GM12878 (cell line): ENCODE results near the gene FBXW7. TPM values are rescaled to one million over a fixed set of nuclear protein-coding genes. Genes with fewer than 3 reads are reported as not detected.

ENCODE experiments used
- ATAC-seq: fragments of 200-7000 bp; cut with Tn5 transposase; 3 replicates; pipeline ENCODE4 v1.9.1; 2020; ENCODE audit warnings: mild to moderate bottlenecking, moderate library complexity
- BruUV-seq: library from RNA; stranded (reverse); fragments of 400-500 nt; replicated peaks from 2 replicates; lab custom pipeline; 2021; lab: Mats Ljungman, UMichigan
- CTCF ChIA-PET: fragments of 300-600 bp; sonication (Branson Sonifier 250); formaldehyde crosslinking; extraction: SDS; loops from one replicate; lab custom pipeline; 2021; ENCODE audit warnings: inconsistent platforms; lab: Yijun Ruan, JAX
- POLR2A ChIA-PET: fragments of 350-600 bp; formaldehyde crosslinking; extraction: SDS; loops from one replicate; lab custom pipeline; 2021; ENCODE audit warnings: inconsistent platforms; lab: Charles Lee
- RAD21 ChIA-PET: fragments of 300-600 bp; sonication (Branson Sonifier 250); formaldehyde crosslinking; loops from one replicate; lab custom pipeline; 2023; ENCODE audit warnings: antibody characterized with exemption; ENCODE audit not compliant: unreplicated experiment; lab: Charles Lee
- SMC1A ChIA-PET: fragments of 300-600 bp; sonication (Branson Sonifier 250); formaldehyde crosslinking; loops from one replicate; lab custom pipeline; 2023; ENCODE audit not compliant: unreplicated experiment, uncharacterized antibody; lab: Charles Lee
- DNase-seq: peaks from one replicate; pipeline ENCODE4 v3.0.0-alpha.2; 2011; ENCODE audit warnings: low read depth, low spot score
- FAIRE-seq: peaks from 3 replicates; lab custom pipeline; 2011; peaks lifted over from hg19 to GRCh38; lab: Jason Lieb, UNC
- H2AFZ ChIP-seq: 2 replicates; pipeline ENCODE4 v1.6.0; 2011; ENCODE audit warnings: low read depth, low read length, control low read depth; ENCODE audit not compliant: control insufficient read depth
- H3K27ac ChIP-seq: 2 replicates; pipeline ENCODE4 v1.5.1; 2011; ENCODE audit warnings: control low read depth; ENCODE audit not compliant: control insufficient read depth, insufficient read depth
- H3K27me3 ChIP-seq, 2 experiments: replicated peaks in 1 of 2; 2 replicates each; pipeline versions ENCODE4 v1.6.0 to v1.6.1; 2011; ENCODE audit warnings: low read length in 1 of 2; ENCODE audit not compliant: control insufficient read depth in 2 of 2, insufficient read depth in 2 of 2
- H3K36me3 ChIP-seq, 2 experiments: 2 replicates each; pipeline ENCODE4 v1.5.1; 2011; ENCODE audit warnings: low read length in 1 of 2; ENCODE audit not compliant: control insufficient read depth in 2 of 2, insufficient read depth in 2 of 2
- H3K4me1 ChIP-seq: 2 replicates; pipeline ENCODE4 v1.6.1; 2011; ENCODE audit warnings: mild to moderate bottlenecking, low read length, moderate library complexity, mixed read lengths; ENCODE audit not compliant: control insufficient read depth, insufficient read depth
- H3K4me2 ChIP-seq: 2 replicates; pipeline ENCODE4 v1.6.0; 2011; ENCODE audit warnings: control low read depth; ENCODE audit not compliant: control insufficient read depth, insufficient read depth
- H3K4me3 ChIP-seq: fragments of 200-600 bp; sonication (generic); 2 replicates; pipeline ENCODE4 v1.5.1; 2016
- H3K79me2 ChIP-seq: 2 replicates; pipeline ENCODE4 v1.6.0; 2011; ENCODE audit warnings: low read length; ENCODE audit not compliant: control insufficient read depth, insufficient read depth
- H3K9ac ChIP-seq: 2 replicates; pipeline ENCODE4 v1.8.0; 2011; ENCODE audit warnings: low read length, control low read depth, mixed read lengths; ENCODE audit not compliant: control insufficient read depth, insufficient read depth
- H3K9me3 ChIP-seq: replicated peaks from 3 replicates; pipeline ENCODE4 v1.5.1; 2011; ENCODE audit warnings: mild to moderate bottlenecking, low read length; ENCODE audit not compliant: control insufficient read depth, insufficient read depth
- H4K20me1 ChIP-seq: 2 replicates; pipeline ENCODE4 v1.6.0; 2011; ENCODE audit not compliant: control insufficient read depth, insufficient read depth
- BCL11A ChIP-seq: IDR thresholded peaks from 2 replicates; pipeline ENCODE4 v1.6.1; 2011; ENCODE audit warnings: low read depth, low read length
- BMI1 ChIP-seq: fragments of 450-650 bp; IDR thresholded peaks from 2 replicates; pipeline ENCODE4 v1.6.1; 2016; ENCODE audit warnings: mild to moderate bottlenecking, moderate library complexity, borderline replicate concordance
- MAX ChIP-seq: IDR thresholded peaks from 2 replicates; pipeline ENCODE4 v1.6.1; 2012; ENCODE audit warnings: low read depth, low read length, improper control_type of control experiment
- MXI1 ChIP-seq: fragments of 150-350 bp; IDR thresholded peaks from 2 replicates; pipeline ENCODE4 v1.6.1; 2011; ENCODE audit warnings: low read depth, mild to moderate bottlenecking, inconsistent platforms, low read length, improper control_type of control experiment
- MYC ChIP-seq: IDR thresholded peaks from 2 replicates; pipeline ENCODE4 v1.6.1; 2011; ENCODE audit warnings: mild to moderate bottlenecking, low read length, moderate library complexity, inconsistent platforms; ENCODE audit not compliant: insufficient read depth, insufficient replicate concordance, insufficient read length, severe bottlenecking
- NFIC ChIP-seq: IDR thresholded peaks from 2 replicates; pipeline ENCODE4 v1.6.1; 2012; ENCODE audit warnings: low read depth, mild to moderate bottlenecking, inconsistent platforms, low read length, moderate library complexity
- POLR2A ChIP-seq: IDR thresholded peaks from 2 replicates; pipeline ENCODE4 v1.6.1; 2011; ENCODE audit warnings: low read depth, mild to moderate bottlenecking, low read length
- POLR2AphosphoS2 ChIP-seq: IDR thresholded peaks from 2 replicates; pipeline ENCODE4 v1.6.1; 2011; ENCODE audit warnings: low read depth, mild to moderate bottlenecking, low read length, improper control_type of control experiment, moderate library complexity
- WGBS: methylation state at CpG from one replicate; pipeline ENCODE4 v1.1.6; 2016; ENCODE audit warnings: low lambda C conversion rate; ENCODE audit not compliant: insufficient replicate concordance, insufficient coverage; ENCODE audit errors: missing lambda C conversion rate; 5-methylcytosine and 5-hydroxymethylcytosine counted together
- in situ Hi-C: fragments of 300-500 bp; cut with MboI; formaldehyde crosslinking; loops from 9 replicates; pipeline ENCODE4 v1.14.3; 2018; ENCODE audit warnings: mixed read lengths
- intact Hi-C: fragments of 100-400 bp; cut with micrococcal nuclease; formaldehyde crosslinking; loops from one replicate; pipeline ENCODE4 v1.14.2; 2022; ENCODE audit not compliant: unreplicated experiment
- polyA plus RNA-seq, 11 experiments: library from polyadenylated mRNA; depleted of rRNA in 4 of 11; unstranded in 6 of 11; stranded (reverse) in 5 of 11; fragments of >200 nt; fragmentation: Nextera tagmentation in 4 of 11; fragmentation: Illumina TruSeq in 1 of 11; extraction: Ambion mirVana in 4 of 11; extraction: Trizol in 1 of 11; gene quantifications; 1 replicate in 1 of 11; 2 replicates in 10 of 11; pipeline versions ENCODE4 v1.2.1 to v1.2.3, GENCODE V29; 2011 to 2016; ENCODE audit warnings: inconsistent platforms in 2 of 11, missing spikeins in 2 of 11, low read depth in 1 of 11
- total RNA-seq, 4 experiments: library from RNA; depleted of rRNA in 3 of 4; stranded (reverse); fragments of >200 nt in 3 of 4; fragmentation: Illumina TruSeq in 1 of 4; extraction: Trizol in 1 of 4; gene quantifications; 2 replicates each; pipeline versions ENCODE4 v1.2.1 to v1.2.3, GENCODE V29; 2013 to 2021

The FBXW7 gene
- total and polyA plus RNA-seq, 10 of the 15 experiments (the other 5 are each of a cell fraction or from before 2014, with no cell fraction given): 35.8 to 118 (median 47.2) TPM

- no peak overlapping the region for H3K4me3 ChIP-seq
- ChIA-PET POLR2A (interaction anchor here (0.5 to 2.1 kb wide), 4 partner anchors 10 to 866 kb away, joined by 3 to 4 read pairs (median 4); no protein-coding TSS in a partner anchor), SMC1A (interaction anchor here (1.0 to 2.5 kb wide), 5 partner anchors 10 to 80 kb away, joined by 5 to 15 read pairs (median 8); no protein-coding TSS in a partner anchor), RAD21 (interaction anchor here (1.3 to 1.4 kb wide), 2 partner anchors 26 to 63 kb away, joined by 4 to 5 read pairs; no protein-coding TSS in a partner anchor), CTCF (interaction anchor here (1.0 to 1.8 kb wide), 2 partner anchors 10 to 76 kb away, joined by 3 to 8 read pairs; no protein-coding TSS in a partner anchor)
- H3K27ac ChIP-seq: no peak overlapping the region
- ATAC-seq: no peak
- no peaks in the 10 kb centered on the region; the same call in 2 of the 3 replicates for H3K9me3 ChIP-seq
- DNase-seq: no peak
- no peaks in the 10 kb centered on the region for H3K27me3 ChIP-seq
- H3K79me2 ChIP-seq: no peaks in the 10 kb centered on the region
- H3K4me1 ChIP-seq: peaks cover 36% of the 10 kb centered on the region
- intact Hi-C loops: no loop called here
- H2AFZ ChIP-seq: no peak overlapping the region
- no peaks in the 10 kb centered on the region for H3K36me3 ChIP-seq
- no peak for FAIRE-seq
- no peak overlapping the region for H3K4me2 ChIP-seq
- no peak overlapping the region for H3K9ac ChIP-seq
- no peaks in the 10 kb centered on the region for H4K20me1 ChIP-seq
- in situ Hi-C loops: no loop called here
- BruUV-seq: no TSS peak
- 98% methylated on average over 3 of the region's 3 CpGs for WGBS
- TF ChIP-seq BMI1: no peak
- no peak for TF ChIP-seq BCL11A
- no peak for TF ChIP-seq POLR2AphosphoS2
- no peak for TF ChIP-seq MXI1
- no peak for TF ChIP-seq MYC
- no peak for TF ChIP-seq POLR2A
- no peak for TF ChIP-seq NFIC
- no peak for TF ChIP-seq MAX
These were observed 28.4 kb upstream of the FBXW7 start for GRCh38 chr4:152564336-152564735.
